Keratinocyte (primary cell): Measurements from ENCODE around the gene GALNT7.

ENCODE experiments used
- CTCF ChIP-seq, 3 experiments: IDR thresholded peaks in 1 of 3; conservative IDR thresholded peaks in 1 of 3; optimal IDR thresholded peaks in 1 of 3; 2 replicates in 2 of 3; 3 replicates in 1 of 3; pipeline versions ENCODE3 to v1.5.1; 2011; ENCODE audit warnings: low read length in 3 of 3, mild to moderate bottlenecking in 3 of 3, moderate library complexity in 2 of 3, control low read depth in 1 of 3, inconsistent platforms in 1 of 3; ENCODE audit not compliant: insufficient read depth in 2 of 3; ENCODE audit errors: extremely low read depth in 1 of 3
- EZH2 ChIP-seq: IDR thresholded peaks from one replicate; pipeline ENCODE4 v1.6.1; 2012; ENCODE audit warnings: inconsistent platforms, mild to moderate bottlenecking, low read length, moderate library complexity

- TF ChIP-seq CTCF (optimal IDR thresholded peaks at IDR 0.05 in 1 of 3, IDR thresholded peaks at IDR 0.05 in 1 of 3, conservative IDR thresholded peaks at IDR 0.05 in 1 of 3; ENCODE audit: extremely low read depth in 1 of 3, insufficient read depth in 2 of 3, low read length in 3 of 3) (no peak), EZH2 (no peak)
These were observed 142.8 kb downstream of the GALNT7 start for GRCh38 chr4:173311368-173311767.
